Stimulated activated CD4-positive, alpha-beta T cell treated with anti-CD3 and anti-CD28 coated beads, Interleukin-2, amount 100 ng/mL, for 48 hours (primary cell): ENCODE measurements around the gene BRD3OS.

Experiments
- DNase-seq, 2 donors: peaks; one replicate each; pipeline ENCODE4 v3.0.0-alpha.2; 2020

Gene BRD3OS

GRCh38 chr9:134035041-134036039, 10.1 kb downstream of the BRD3OS start:
- DNase-seq: no peak

GRCh38 chr9:134036130-134036529, 10.8 kb downstream of the BRD3OS start:
- DNase-seq: no peak

DNA sequence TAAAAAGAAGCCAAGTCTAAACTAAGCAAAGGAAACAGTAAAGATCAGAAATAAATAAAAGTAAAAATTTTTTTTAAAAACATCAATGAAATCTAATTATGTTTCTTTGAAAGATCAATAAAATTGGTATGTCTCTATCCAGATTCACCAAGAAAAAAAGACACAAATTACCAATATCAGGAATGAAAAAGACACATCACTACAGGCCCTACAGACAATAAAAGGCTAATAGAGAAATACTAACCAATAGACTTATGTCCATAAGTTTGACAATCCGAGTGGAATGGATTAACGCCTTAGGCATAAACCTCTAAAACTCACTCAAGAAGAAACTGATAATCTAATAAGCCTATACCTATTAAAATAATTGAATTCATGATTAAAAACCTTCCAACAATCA, 12.4 kb downstream of the BRD3OS start:
- no peak for DNase-seq

DNA sequence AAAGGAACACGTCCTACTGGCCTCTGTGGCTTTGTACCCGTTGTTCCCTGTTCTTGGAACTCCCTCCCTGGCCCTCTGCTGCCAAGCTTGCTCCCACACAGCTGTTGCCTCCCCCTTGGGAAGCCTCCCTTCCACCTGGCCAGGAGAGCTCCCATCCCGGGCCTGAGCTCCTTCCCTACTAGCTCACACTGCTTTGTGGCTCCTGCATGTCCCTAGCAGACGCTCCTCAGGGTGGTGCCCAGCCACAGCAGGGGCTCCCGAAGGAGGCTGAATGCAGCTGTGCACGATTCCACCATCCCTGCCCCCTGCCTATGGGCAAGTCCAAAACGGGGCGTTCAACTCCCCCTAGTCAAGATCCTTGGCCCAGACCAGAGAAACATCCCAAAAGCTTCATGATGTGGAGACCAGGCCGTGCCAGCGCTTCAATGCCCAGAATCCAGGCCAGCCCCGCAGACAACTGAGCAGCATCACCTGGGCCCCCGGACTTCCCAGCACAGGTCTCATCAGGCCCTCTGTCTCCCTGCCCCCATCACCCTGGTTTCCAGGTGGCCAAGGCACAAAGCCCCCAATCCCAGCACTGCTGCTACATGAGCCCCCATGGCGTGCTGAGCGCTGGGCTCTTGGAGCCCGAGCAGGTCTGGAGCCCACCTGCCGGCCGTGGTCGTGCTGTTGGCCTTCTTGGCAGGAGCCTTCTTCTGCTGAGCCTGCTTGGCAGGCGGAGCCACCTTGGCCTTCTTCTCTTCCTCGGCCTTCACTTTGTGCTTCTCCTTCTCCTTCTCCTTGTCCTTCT, 14.3 kb downstream of the BRD3OS start:
- DNase-seq: no peak

GRCh38 chr9:134040176-134040565, 14.9 kb downstream of the BRD3OS start:
- DNase-seq: no peak

- DNase-seq: no peak
These were observed 15.7 kb downstream of the BRD3OS start for GRCh38 chr9:134040781-134041648.

- no peak for DNase-seq
These were observed 16.3 kb downstream of the BRD3OS start for GRCh38 chr9:134041649-134041962.

DNA sequence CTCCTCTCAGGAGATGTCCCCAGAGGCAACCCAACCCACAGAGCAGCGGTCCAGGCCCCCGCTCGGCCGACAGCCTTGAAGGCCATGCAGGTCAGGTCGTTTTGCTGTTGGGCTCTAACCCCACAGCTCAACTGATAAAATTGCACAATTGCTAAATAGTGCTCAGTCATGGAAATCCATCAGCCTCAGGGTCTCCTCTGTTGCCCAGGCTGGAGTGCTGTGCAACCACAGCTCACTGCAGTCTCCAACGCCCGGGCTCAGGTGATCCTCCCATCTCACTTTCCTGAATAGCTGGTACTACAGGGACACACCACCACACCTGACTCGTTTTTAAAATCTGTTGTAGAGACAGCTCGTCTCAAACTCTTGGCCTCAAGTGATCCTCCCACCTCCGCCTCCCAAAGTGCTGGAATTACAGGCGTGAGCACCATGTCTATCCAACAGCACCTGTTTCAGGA, 18.3 kb downstream of the BRD3OS start:
- no peak for DNase-seq

DNA sequence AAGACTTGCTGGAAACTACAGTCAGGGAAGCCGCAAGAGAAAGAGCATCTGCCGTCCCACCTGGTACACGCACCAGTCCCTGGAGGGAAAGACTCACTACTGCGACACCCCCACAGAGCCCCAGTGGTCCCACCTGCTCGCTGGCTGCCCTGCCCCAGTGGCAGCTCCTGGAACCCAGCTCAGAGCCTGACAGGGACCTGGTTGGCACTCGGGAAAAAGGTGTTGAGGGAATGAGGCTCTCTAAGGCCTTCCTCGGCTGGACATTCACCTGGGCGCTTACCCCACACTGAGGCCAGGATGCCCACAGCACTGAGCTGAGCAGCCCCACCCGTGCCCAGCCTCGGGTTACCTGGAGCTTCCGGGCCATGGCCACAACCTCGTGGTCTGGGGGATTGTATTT, 19.7 kb downstream of the BRD3OS start:
- no peak for DNase-seq

- no peak for DNase-seq
These were observed 20.7 kb downstream of the BRD3OS start for GRCh38 chr9:134045841-134046544.

DNA sequence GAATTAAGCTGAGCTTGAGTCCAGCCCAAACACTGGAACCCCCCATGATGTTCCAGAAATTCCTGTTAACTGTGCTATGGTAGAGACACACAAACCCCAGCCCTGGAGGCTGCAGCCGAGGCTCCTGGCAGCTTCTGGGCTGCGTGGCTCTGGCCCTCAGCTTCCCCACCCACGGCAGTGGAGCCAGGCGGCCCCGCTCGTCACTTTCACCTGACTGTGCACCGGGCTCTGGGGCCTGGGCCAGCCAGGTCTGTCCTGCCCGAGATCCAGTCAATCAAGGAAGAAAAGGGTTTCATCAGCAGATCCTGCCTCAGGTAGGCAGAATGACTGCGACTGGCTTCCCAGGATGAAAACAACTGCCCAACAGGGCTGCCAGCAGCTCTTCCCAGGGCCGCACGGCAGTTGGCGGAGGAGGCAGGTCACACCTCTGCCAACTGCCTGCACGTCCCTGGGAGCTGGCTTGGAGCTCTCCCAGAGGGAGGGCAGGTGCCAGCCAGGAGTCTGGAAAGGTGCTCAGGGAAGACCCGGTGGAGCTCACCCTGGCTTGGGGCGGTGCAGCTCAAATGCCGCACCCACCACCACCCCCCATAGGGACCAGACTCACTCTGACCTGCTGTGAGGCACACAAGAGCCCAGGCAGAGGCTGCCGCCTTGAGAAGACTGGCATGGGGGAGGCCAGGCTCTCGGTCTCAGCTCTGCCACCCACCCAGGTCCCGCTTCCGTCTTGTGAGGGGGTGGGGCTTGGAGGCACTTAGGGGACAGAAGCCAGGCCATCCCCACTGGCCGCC, 21.8 kb downstream of the BRD3OS start:
- no peak for DNase-seq

DNA sequence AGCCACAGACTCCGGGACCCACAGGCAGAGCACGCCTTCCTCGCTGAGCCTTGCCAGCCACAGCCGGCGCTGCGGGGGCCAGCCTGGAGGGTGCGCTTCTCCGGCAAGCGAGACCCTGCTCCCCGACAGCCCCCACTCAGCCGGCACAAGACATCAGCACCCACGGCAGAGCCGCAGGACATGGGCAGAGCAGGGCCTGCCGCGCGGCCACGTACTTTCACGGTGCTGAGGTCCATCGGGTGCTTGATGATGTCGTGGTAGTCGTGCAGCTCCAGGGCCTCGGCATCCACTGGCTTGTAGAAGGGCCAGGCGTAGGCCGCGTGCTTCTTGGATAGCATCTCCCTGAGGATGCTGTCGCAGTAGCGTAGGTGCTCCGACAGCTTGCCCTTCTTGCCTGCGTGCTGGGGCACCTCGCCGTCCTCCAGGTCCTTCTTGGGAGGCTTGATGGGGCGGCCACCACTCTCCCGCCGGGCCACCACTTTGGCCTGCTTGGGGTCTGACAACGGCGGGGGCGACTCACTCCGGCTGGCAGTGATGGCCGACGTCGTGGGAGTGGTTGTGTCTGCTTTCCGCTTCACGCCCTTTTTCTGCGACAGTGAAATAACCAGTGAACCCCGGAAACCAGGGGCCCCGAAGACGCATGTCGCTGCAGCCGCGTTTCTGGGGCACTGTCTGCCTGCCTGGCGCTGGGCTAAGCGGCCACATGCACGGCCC, 22.7 kb downstream of the BRD3OS start:
- DNase-seq: no peak

DNA sequence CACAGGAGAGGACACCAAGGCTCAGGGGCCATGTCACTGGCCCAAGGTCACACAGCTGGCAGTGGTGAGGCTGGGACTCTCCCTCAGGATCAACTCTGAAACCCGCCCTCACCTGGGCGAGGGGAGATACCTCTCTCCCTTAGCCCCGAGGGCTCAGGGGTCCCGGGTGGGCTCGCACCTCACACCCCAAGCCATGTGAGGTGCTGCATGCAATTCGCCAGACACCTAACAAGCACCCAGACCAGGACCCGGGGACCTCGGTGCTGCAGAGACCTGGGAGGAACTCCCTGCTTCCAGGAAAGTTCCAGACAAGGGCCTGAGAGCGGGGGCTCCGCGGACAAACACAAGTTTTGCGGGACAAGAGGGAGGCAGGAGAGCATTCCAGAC, 23.3 kb downstream of the BRD3OS start:
- no peak for DNase-seq

GRCh38 chr9:134049236-134049635, 24.0 kb downstream of the BRD3OS start:
- no peak for DNase-seq

DNA sequence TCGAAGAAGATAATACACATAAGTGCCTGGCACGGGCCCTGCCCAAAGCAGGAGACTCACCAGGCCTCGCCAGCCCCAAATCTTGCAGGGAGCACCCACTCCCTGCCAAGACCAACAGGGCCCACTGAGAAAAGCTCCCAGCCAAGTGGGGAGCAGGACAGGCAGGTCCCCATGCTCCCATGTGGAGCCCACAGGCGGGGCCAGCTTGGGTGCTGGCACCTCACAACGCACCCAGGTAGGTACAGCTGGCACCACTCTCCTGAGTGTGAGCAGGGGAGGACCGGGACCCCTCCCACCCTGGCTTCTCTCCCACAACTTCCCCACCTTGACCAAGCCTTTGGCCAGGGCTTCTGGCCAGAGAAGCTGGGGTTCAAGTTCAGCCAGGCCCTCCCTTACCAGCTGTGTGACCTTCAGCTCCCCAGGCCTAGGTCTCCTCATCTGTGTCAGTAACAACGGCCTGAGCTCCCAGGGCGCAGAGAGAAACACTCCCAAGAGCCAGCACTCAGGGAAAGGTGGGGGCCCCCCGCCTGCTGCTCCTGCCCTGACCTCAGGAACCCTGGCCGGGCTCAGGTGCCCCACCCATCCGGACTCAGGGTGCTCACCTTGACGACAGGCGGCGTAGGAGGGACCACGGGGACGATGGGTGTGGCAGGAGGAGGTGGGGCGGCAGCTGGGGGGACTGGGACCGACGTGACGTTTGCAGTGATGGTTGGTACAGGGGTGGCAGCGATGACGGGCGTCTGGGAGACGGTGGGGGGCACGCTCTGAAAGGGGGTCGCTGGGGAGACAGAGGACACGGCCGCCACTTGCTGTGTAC, 24.7 kb downstream of the BRD3OS start:
- no peak for DNase-seq

- no peak for DNase-seq
These were observed 25.4 kb downstream of the BRD3OS start for GRCh38 chr9:134050726-134051125.

- DNase-seq: no peak
These were observed 26.0 kb downstream of the BRD3OS start for GRCh38 chr9:134051319-134051718.

DNA sequence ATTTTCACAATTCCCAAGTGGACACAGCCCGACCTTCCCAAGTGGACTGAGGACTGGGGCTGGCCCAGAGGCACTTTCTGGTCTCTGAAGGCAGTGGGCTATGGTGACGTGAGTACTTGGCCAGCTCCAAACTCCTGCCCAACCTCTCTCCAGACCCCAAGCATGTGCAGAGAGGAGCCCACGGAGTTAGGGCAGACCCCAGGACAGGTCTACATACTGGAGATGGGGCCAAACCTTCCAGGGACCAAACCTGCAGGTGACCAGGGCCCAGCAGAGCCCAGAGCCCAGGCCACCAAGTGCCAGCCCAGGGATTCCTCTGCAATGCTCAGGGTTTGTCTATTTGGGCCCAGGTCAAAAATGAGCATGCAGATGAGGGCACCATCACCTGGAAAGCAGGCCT, 27.2 kb downstream of the BRD3OS start:
- no peak for DNase-seq

- no peak for DNase-seq
These were observed 27.7 kb downstream of the BRD3OS start for GRCh38 chr9:134052941-134053340.

- DNase-seq: no peak
These were observed 28.2 kb downstream of the BRD3OS start for GRCh38 chr9:134053401-134053871.
